ENCODE results near the gene ELP1. TPM values are rescaled to one million over a fixed set of nuclear protein-coding genes. Genes with fewer than 3 reads are reported as not detected.

ELP1 gene
- total RNA-seq, 1 experiment from 2014 or later: 27.9 TPM

DNA sequence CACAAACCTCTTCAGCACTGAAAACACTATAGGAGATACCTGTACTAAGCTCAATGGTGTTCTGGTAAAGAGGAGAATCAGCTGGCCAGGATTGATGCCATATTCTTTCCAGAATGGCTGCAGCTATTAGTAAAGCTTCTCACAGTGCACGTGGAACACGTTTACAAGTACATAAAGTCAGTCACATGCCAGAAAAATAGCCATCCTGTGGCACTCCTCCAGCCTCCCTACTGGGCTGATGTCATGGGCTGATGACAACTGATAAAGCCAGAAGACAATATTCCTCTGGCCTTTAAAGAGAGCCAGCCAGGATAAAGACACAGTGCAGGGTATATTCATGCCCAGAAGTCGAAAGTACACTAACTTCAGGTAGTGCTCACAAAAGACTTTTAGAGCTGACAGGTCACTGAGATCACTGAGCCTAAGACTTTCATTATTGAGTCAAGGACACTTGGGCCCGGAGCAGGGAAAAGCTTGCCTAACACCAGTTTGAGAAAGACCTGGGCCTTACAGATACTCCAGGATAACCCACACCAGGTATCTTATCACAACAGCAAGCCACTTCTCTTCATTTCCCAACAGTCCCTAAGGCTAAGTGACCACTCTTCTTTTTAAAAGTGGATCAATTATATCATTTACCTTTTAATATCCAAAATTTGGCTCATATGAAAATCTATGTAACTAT, 29.7 kb upstream of the ELP1 start (continued):
- TF ChIP-seq, protein P1, sequence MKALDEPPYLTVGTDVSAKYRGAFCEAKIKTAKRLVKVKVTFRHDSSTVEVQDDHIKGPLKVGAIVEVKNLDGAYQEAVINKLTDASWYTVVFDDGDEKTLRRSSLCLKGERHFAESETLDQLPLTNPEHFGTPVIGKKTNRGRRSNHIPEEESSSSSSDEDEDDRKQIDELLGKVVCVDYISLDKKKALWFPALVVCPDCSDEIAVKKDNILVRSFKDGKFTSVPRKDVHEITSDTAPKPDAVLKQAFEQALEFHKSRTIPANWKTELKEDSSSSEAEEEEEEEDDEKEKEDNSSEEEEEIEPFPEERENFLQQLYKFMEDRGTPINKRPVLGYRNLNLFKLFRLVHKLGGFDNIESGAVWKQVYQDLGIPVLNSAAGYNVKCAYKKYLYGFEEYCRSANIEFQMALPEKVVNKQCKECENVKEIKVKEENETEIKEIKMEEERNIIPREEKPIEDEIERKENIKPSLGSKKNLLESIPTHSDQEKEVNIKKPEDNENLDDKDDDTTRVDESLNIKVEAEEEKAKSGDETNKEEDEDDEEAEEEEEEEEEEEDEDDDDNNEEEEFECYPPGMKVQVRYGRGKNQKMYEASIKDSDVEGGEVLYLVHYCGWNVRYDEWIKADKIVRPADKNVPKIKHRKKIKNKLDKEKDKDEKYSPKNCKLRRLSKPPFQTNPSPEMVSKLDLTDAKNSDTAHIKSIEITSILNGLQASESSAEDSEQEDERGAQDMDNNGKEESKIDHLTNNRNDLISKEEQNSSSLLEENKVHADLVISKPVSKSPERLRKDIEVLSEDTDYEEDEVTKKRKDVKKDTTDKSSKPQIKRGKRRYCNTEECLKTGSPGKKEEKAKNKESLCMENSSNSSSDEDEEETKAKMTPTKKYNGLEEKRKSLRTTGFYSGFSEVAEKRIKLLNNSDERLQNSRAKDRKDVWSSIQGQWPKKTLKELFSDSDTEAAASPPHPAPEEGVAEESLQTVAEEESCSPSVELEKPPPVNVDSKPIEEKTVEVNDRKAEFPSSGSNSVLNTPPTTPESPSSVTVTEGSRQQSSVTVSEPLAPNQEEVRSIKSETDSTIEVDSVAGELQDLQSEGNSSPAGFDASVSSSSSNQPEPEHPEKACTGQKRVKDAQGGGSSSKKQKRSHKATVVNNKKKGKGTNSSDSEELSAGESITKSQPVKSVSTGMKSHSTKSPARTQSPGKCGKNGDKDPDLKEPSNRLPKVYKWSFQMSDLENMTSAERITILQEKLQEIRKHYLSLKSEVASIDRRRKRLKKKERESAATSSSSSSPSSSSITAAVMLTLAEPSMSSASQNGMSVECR (CRISPR knock-in tag; IDR thresholded peaks at IDR 0.05; ENCODE audit: borderline replicate concordance): no peak
- TF ChIP-seq PRDM15 (CRISPR knock-in tag; IDR thresholded peaks at IDR 0.05): no peak
- TF ChIP-seq, protein P2, sequence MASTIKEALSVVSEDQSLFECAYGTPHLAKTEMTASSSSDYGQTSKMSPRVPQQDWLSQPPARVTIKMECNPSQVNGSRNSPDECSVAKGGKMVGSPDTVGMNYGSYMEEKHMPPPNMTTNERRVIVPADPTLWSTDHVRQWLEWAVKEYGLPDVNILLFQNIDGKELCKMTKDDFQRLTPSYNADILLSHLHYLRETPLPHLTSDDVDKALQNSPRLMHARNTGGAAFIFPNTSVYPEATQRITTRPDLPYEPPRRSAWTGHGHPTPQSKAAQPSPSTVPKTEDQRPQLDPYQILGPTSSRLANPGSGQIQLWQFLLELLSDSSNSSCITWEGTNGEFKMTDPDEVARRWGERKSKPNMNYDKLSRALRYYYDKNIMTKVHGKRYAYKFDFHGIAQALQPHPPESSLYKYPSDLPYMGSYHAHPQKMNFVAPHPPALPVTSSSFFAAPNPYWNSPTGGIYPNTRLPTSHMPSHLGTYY (CRISPR knock-in tag; IDR thresholded peaks at IDR 0.05): no peak
- no peak for TF ChIP-seq ZNF232 (CRISPR knock-in tag; IDR thresholded peaks at IDR 0.05)
- no peak for TF ChIP-seq STAT6 (CRISPR knock-in tag; conservative IDR thresholded peaks at IDR 0.05; ENCODE audit: low read depth)
- no peak for TF ChIP-seq RORB (CRISPR knock-in tag; IDR thresholded peaks at IDR 0.05)
- TF ChIP-seq, protein P3, sequence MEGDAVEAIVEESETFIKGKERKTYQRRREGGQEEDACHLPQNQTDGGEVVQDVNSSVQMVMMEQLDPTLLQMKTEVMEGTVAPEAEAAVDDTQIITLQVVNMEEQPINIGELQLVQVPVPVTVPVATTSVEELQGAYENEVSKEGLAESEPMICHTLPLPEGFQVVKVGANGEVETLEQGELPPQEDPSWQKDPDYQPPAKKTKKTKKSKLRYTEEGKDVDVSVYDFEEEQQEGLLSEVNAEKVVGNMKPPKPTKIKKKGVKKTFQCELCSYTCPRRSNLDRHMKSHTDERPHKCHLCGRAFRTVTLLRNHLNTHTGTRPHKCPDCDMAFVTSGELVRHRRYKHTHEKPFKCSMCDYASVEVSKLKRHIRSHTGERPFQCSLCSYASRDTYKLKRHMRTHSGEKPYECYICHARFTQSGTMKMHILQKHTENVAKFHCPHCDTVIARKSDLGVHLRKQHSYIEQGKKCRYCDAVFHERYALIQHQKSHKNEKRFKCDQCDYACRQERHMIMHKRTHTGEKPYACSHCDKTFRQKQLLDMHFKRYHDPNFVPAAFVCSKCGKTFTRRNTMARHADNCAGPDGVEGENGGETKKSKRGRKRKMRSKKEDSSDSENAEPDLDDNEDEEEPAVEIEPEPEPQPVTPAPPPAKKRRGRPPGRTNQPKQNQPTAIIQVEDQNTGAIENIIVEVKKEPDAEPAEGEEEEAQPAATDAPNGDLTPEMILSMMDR (IDR thresholded peaks at IDR 0.05): no peak

DNA sequence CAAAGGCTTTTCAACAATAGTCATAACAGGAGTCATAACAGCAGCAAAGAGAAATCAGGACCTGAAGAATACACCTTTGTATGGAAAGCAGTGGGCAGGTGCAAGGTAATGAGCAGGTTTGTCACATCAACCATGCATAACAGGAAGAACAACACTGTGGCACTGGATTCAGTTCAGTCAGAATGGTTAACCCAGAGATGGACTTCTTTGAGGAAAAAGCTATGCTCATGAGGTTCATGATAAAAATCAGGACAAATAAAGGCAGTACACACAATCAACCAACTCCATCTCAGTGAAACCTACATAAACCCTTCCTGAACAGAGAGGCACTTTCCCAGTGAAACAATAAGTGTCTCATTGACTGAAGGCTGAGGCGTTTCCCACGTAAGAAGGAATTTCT, 27.2 kb upstream of the ELP1 start:
- no peak for ATAC-seq
- no peak for DNase-seq (ENCODE audit: low spot score)
- Mint-ChIP-seq H3K27me3 (ENCODE audit: low read depth) (no peaks in the 10 kb centered on the region), H3K4me3 (no peak overlapping the region), H3K36me3 (peaks cover 3% of the 10 kb centered on the region), H3K9me3 (no peaks in the 10 kb centered on the region), H3K27ac (no peak overlapping the region), H3K4me1 (no peaks in the 10 kb centered on the region)
- ChIA-PET POLR2A (no interaction called here), CTCF (interaction anchor here (2.0 kb wide), 1 partner anchor 10 kb away, joined by 5 read pairs; no protein-coding TSS in a partner anchor)
- TF ChIP-seq, protein P4, sequence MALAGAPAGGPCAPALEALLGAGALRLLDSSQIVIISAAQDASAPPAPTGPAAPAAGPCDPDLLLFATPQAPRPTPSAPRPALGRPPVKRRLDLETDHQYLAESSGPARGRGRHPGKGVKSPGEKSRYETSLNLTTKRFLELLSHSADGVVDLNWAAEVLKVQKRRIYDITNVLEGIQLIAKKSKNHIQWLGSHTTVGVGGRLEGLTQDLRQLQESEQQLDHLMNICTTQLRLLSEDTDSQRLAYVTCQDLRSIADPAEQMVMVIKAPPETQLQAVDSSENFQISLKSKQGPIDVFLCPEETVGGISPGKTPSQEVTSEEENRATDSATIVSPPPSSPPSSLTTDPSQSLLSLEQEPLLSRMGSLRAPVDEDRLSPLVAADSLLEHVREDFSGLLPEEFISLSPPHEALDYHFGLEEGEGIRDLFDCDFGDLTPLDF (CRISPR knock-in tag; IDR thresholded peaks at IDR 0.05): no peak
- TF ChIP-seq ZNF219 (CRISPR knock-in tag; IDR thresholded peaks at IDR 0.05; ENCODE audit: borderline replicate concordance) (no peak), PRRX2 (CRISPR knock-in tag; IDR thresholded peaks at IDR 0.05) (no peak), ETV6 (CRISPR knock-in tag; IDR thresholded peaks at IDR 0.05) (no peak), ZNF232 (CRISPR knock-in tag; IDR thresholded peaks at IDR 0.05) (no peak), NFE2L1 (CRISPR knock-in tag; IDR thresholded peaks at IDR 0.05) (no peak), SP1 (CRISPR knock-in tag; conservative IDR thresholded peaks at IDR 0.05) (no peak), JUN (CRISPR knock-in tag; IDR thresholded peaks at IDR 0.05) (no peak), HMGA2 (CRISPR knock-in tag; IDR thresholded peaks at IDR 0.05) (no peak), MXD4 (CRISPR knock-in tag; IDR thresholded peaks at IDR 0.05; ENCODE audit: borderline replicate concordance) (no peak)
- TF ChIP-seq, protein P5, sequence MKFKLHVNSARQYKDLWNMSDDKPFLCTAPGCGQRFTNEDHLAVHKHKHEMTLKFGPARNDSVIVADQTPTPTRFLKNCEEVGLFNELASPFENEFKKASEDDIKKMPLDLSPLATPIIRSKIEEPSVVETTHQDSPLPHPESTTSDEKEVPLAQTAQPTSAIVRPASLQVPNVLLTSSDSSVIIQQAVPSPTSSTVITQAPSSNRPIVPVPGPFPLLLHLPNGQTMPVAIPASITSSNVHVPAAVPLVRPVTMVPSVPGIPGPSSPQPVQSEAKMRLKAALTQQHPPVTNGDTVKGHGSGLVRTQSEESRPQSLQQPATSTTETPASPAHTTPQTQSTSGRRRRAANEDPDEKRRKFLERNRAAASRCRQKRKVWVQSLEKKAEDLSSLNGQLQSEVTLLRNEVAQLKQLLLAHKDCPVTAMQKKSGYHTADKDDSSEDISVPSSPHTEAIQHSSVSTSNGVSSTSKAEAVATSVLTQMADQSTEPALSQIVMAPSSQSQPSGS (CRISPR knock-in tag; IDR thresholded peaks at IDR 0.05; ENCODE audit: borderline replicate concordance, low read depth): no peak

Data from WTC11 (cell line).